HCT116 (cell line): ENCODE measurements around the gene UBA52. TPM values are rescaled to one million over a fixed set of nuclear protein-coding genes. Genes with fewer than 3 reads are reported as not detected.

Source experiments
- ATAC-seq: fragments of 200-7000 bp; cut with Tn5 transposase; 2 replicates; pipeline ENCODE4 v1.9.1; 2020; ENCODE audit warnings: mild to moderate bottlenecking, moderate library complexity
- BruUV-seq: library from RNA; stranded (reverse); fragments of 400-500 nt; replicated peaks from 2 replicates; lab custom pipeline; 2021; lab: Mats Ljungman, UMichigan
- CTCF ChIA-PET: fragments of 300-600 bp; sonication (Branson Sonifier 250); formaldehyde crosslinking; loops from one replicate; lab custom pipeline; 2021; ENCODE audit warnings: antibody characterized with exemption; lab: Charles Lee
- POLR2A ChIA-PET: fragments of 300-600, 350-600 bp; sonication (Branson Sonifier 250); formaldehyde crosslinking; loops from one replicate; lab custom pipeline; 2021; ENCODE audit warnings: antibody characterized with exemption; lab: Charles Lee
- RAD21 ChIA-PET, 2 experiments: fragments of 300-600 bp; sonication (Branson Sonifier 250); formaldehyde crosslinking; loops; one replicate each; lab custom pipeline; 2023; ENCODE audit warnings: low total read pairs in 2 of 2; ENCODE audit not compliant: uncharacterized antibody in 2 of 2, unreplicated experiment in 2 of 2, low non-redundant PET in 1 of 2; lab: Charles Lee
- DNase-seq: peaks from one replicate; pipeline ENCODE4 v3.0.0-alpha.2; 2010; ENCODE audit warnings: low read depth, low spot score
- H2AFZ ChIP-seq: fragments of 200-600 bp; shearing (Covaris generic), sonication (generic); 2 replicates; pipeline ENCODE4 v1.6.1; 2017; ENCODE audit warnings: low read depth, mixed run types, mixed read lengths, antibody characterized with exemption, low read length; ENCODE audit not compliant: poor library complexity, severe bottlenecking
- H3K27ac ChIP-seq: 2 replicates; pipeline ENCODE4 v1.5.1; 2012; ENCODE audit warnings: low read depth, low read length
- H3K27me3 ChIP-seq: fragments of 200-600 bp; sonication (generic); 2 replicates; pipeline ENCODE4 v1.6.1; 2016; ENCODE audit warnings: mixed run types, low read length, mixed read lengths; ENCODE audit not compliant: insufficient read depth
- H3K36me3 ChIP-seq, 2 experiments: fragments of 200-500 bp in 1 of 2; fragments of 200-600 bp in 1 of 2; sonication (Bioruptor generic) in 1 of 2; sonication (generic) in 1 of 2; 2 replicates each; pipeline versions ENCODE4 v1.5.1 to v1.6.1; 2014 to 2016; ENCODE audit warnings: low read length in 2 of 2, inconsistent platforms in 1 of 2, mixed read lengths in 1 of 2, mixed run types in 1 of 2; ENCODE audit not compliant: insufficient read depth in 2 of 2, control insufficient read depth in 1 of 2
- H3K4me1 ChIP-seq, 2 experiments: fragments of 200-600 bp in 1 of 2; sonication (generic) in 1 of 2; 2 replicates each; pipeline versions ENCODE4 v1.5.1 to v1.6.1; 2012 to 2017; ENCODE audit warnings: low read length in 2 of 2, inconsistent platforms in 1 of 2, mild to moderate bottlenecking in 1 of 2, mixed read lengths in 1 of 2, mixed run types in 1 of 2, moderate library complexity in 1 of 2; ENCODE audit not compliant: insufficient read depth in 2 of 2, control insufficient read depth in 1 of 2
- H3K4me2 ChIP-seq: fragments of 200-600 bp; sonication (generic); 2 replicates; pipeline ENCODE4 v1.6.1; 2017; ENCODE audit warnings: mixed run types, low read length, mixed read lengths
- H3K4me3 ChIP-seq, 2 experiments: fragments of 200-600 bp in 1 of 2; sonication (generic) in 1 of 2; replicated peaks in 1 of 2; 2 replicates each; pipeline ENCODE4 v1.5.1; 2011 to 2016; ENCODE audit warnings: low read length in 2 of 2, control low read depth in 1 of 2, low read depth in 1 of 2, mild to moderate bottlenecking in 1 of 2, mixed read lengths in 1 of 2, mixed run types in 1 of 2
- H3K79me2 ChIP-seq: fragments of 200-600 bp; sonication (generic); 2 replicates; pipeline ENCODE4 v1.6.1; 2017; ENCODE audit warnings: mild to moderate bottlenecking, mixed run types, low read length, moderate library complexity, mixed read lengths; ENCODE audit not compliant: insufficient read depth
- H3K9ac ChIP-seq: fragments of 200-600 bp; sonication (generic); 2 replicates; pipeline ENCODE4 v1.6.1; 2016; ENCODE audit warnings: low read length, mixed read lengths
- H3K9me2 ChIP-seq: fragments of 200-600 bp; sonication (generic), shearing (Covaris generic); 2 replicates; pipeline ENCODE4 v1.6.1; 2017; ENCODE audit warnings: mixed run types, mild to moderate bottlenecking, moderate library complexity; ENCODE audit not compliant: insufficient read depth
- H3K9me3 ChIP-seq, 2 experiments: fragments of 200-500 bp in 1 of 2; fragments of 200-600 bp in 1 of 2; sonication (Bioruptor generic) in 1 of 2; sonication (generic) in 1 of 2; 2 replicates each; pipeline ENCODE4 v1.6.1; 2014 to 2017; ENCODE audit warnings: low read length in 2 of 2, mixed read lengths in 2 of 2, inconsistent platforms in 1 of 2, low read depth in 1 of 2, mild to moderate bottlenecking in 1 of 2, mixed run types in 1 of 2, moderate library complexity in 1 of 2; ENCODE audit not compliant: control insufficient read depth in 1 of 2, insufficient read depth in 1 of 2
- H4K20me1 ChIP-seq: fragments of 200-600 bp; sonication (generic), shearing (Covaris generic); 2 replicates; pipeline ENCODE4 v1.6.1; 2017; ENCODE audit warnings: mixed run types, mild to moderate bottlenecking, moderate library complexity; ENCODE audit not compliant: insufficient read depth
- CBX3 ChIP-seq: IDR thresholded peaks from 2 replicates; pipeline ENCODE4 v1.6.1; 2012; ENCODE audit warnings: low read depth
- CEBPB ChIP-seq: IDR thresholded peaks from 2 replicates; pipeline ENCODE4 v1.6.1; 2012; ENCODE audit warnings: low read depth
- CTCF ChIP-seq, 3 experiments: fragments of 200-600 bp in 1 of 3; sonication (generic) in 1 of 3; IDR thresholded peaks in 2 of 3; conservative IDR thresholded peaks in 1 of 3; 2 replicates each; pipeline ENCODE4 v1.5.1; 2012 to 2017; ENCODE audit warnings: low read depth in 2 of 3, low read length in 2 of 3, antibody characterized with exemption in 1 of 3, borderline replicate concordance in 1 of 3, control low read depth in 1 of 3, mild to moderate bottlenecking in 1 of 3, mixed read lengths in 1 of 3, mixed run types in 1 of 3, moderate library complexity in 1 of 3; ENCODE audit not compliant: insufficient read depth in 1 of 3
- EGR1 ChIP-seq: IDR thresholded peaks from 2 replicates; pipeline ENCODE4 v1.6.1; 2012; ENCODE audit warnings: low read depth
- ELF1 ChIP-seq: IDR thresholded peaks from 2 replicates; pipeline ENCODE4 v1.6.1; 2012; ENCODE audit warnings: low read depth, borderline replicate concordance
- POLR2A ChIP-seq: IDR thresholded peaks from 2 replicates; pipeline ENCODE4 v1.7.0; 2011; ENCODE audit warnings: borderline replicate concordance; ENCODE audit not compliant: insufficient read depth, insufficient read length; ENCODE audit errors: extremely low read depth
- RAD21 ChIP-seq: IDR thresholded peaks from 2 replicates; pipeline ENCODE4 v1.6.1; 2012; ENCODE audit warnings: low read depth, mild to moderate bottlenecking
- REST ChIP-seq: IDR thresholded peaks from 2 replicates; pipeline ENCODE4 v1.6.1; 2012; ENCODE audit warnings: low read depth
- SIN3A ChIP-seq: IDR thresholded peaks from 2 replicates; pipeline ENCODE4 v1.6.1; 2012; ENCODE audit warnings: low read depth
- SRF ChIP-seq: IDR thresholded peaks from 2 replicates; pipeline ENCODE4 v1.6.1; 2012; ENCODE audit warnings: low read depth
- TCF7L2 ChIP-seq: IDR thresholded peaks from 2 replicates; pipeline ENCODE4 v1.7.0; 2011; ENCODE audit warnings: borderline replicate concordance, inconsistent platforms; ENCODE audit not compliant: insufficient read depth, insufficient read length; ENCODE audit errors: extremely low read depth
- YY1 ChIP-seq: IDR thresholded peaks from 2 replicates; pipeline ENCODE4 v1.6.1; 2011; ENCODE audit warnings: low read length, low read depth, moderate library complexity, mild to moderate bottlenecking; ENCODE audit not compliant: insufficient replicate concordance; ENCODE audit errors: extremely low read depth
- ZFX ChIP-seq: fragments of 450-650 bp; IDR thresholded peaks from 2 replicates; pipeline ENCODE4 v1.6.1; 2017
- ZNF274 ChIP-seq: fragments of 200-500 bp; sonication (Bioruptor generic); IDR thresholded peaks from 2 replicates; pipeline ENCODE4 v1.6.1; 2014; ENCODE audit warnings: mild to moderate bottlenecking, low read depth, low read length, inconsistent platforms
- intact Hi-C: fragments of 100-400 bp; cut with micrococcal nuclease; formaldehyde crosslinking; loops from 2 replicates; pipeline ENCODE4 v1.10.0; 2022
- total RNA-seq: library from RNA; stranded (reverse); gene quantifications from one replicate; pipeline ENCODE4 v1.2.1, GENCODE V29; 2021; ENCODE audit not compliant: unreplicated experiment
- TF ChIP-seq, protein P1 (sequence below): IDR thresholded peaks from 2 replicates; pipeline ENCODE4 v1.6.1; 2012

Gene UBA52
- total RNA-seq, 1 experiment from 2014 or later, result 1,743 TPM

DNA sequence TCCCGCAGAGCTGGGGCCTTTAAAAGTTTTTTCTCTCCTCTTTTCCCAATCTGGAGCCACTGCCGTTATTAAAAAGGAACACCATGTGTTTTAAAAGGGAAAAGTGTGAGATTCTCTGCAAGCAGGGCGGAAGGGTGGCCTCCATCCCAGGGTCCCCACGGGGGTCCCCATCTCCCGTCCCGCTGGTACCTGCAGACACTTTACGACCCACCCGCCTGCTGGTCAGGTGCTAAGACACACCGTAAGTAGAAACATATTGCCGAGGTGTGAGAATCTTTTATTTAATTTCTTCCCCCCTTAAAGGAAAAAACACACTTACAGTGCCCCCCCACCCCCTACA is 33.1 kb downstream of the UBA52 start:
- H3K36me3 ChIP-seq, result no peaks in the 10 kb centered on the region
- ATAC-seq (no peak), DNase-seq (no peak)
- no peak overlapping the region for H3K27ac ChIP-seq
- no peak overlapping the region for H3K9ac ChIP-seq
- no peaks in the 10 kb centered on the region for H3K9me3 ChIP-seq
- RAD21 ChIA-PET, result no interaction called here
- no peak overlapping the region for H3K4me2 ChIP-seq
- BruUV-seq, result no TSS peak
- intact Hi-C loops, result no loop called here
- H3K4me3 ChIP-seq, result no peak overlapping the region
- H4K20me1 ChIP-seq, result no peaks in the 10 kb centered on the region
- no peak for TF ChIP-seq CEBPB
- TF ChIP-seq, protein P1, sequence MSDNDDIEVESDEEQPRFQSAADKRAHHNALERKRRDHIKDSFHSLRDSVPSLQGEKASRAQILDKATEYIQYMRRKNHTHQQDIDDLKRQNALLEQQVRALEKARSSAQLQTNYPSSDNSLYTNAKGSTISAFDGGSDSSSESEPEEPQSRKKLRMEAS, result no peak
- TF ChIP-seq YY1, result no peak
- no peak for TF ChIP-seq ZFX
- no peak for TF ChIP-seq SRF
- TF ChIP-seq SIN3A, result no peak
- TF ChIP-seq ZNF274, result no peak
- TF ChIP-seq TCF7L2, result no peak
- no peak for TF ChIP-seq CBX3
- TF ChIP-seq REST, result no peak
- TF ChIP-seq POLR2A, result no peak
- no peak for TF ChIP-seq CTCF (IDR thresholded peaks at IDR 0.05 in 2 of 3, conservative IDR thresholded peaks at IDR 0.05 in 1 of 3; ENCODE audit: borderline replicate concordance in 1 of 3, insufficient read depth in 1 of 3, low read depth in 2 of 3, low read length in 2 of 3)
- no peak for TF ChIP-seq EGR1
- no peak for TF ChIP-seq RAD21
- TF ChIP-seq ELF1, result no peak
- TF ChIP-seq, all 23 proteins: peak for 0
- Histone ChIP-seq H3K9me2 (no peaks in the 10 kb centered on the region), H2AFZ (no peak overlapping the region), H3K79me2 (no peaks in the 10 kb centered on the region), H3K4me1 (peaks cover 15 to 18% of the 10 kb centered on the region in 2 experiments), H3K27me3 (peaks cover 9% of the 10 kb centered on the region; the same call in 1 of the 2 replicates)
- ChIA-PET POLR2A (no interaction called here), CTCF (no interaction called here)
